Measurements from ENCODE around the gene FIGN.

The FIGN gene

DNA sequence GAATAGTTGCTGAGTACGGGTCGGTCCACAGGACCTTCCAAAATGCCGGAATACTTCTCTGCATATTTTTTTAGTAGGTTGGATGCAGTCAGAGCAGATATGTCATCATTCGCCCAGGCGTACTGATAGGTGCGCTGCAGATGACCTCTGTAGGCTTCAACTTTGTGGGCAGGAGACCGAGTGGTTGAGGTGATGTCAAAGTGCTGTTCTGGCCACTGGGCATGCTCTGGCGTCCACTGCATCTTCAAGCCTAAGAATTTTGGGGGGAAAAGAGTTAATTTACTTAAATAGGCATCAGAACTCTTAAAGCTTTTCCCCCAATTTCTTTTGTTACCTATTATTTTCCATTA lies 124.3 kb downstream of the FIGN start:
- DNase-seq (ENCODE audit: low read depth) = no peak

DNA sequence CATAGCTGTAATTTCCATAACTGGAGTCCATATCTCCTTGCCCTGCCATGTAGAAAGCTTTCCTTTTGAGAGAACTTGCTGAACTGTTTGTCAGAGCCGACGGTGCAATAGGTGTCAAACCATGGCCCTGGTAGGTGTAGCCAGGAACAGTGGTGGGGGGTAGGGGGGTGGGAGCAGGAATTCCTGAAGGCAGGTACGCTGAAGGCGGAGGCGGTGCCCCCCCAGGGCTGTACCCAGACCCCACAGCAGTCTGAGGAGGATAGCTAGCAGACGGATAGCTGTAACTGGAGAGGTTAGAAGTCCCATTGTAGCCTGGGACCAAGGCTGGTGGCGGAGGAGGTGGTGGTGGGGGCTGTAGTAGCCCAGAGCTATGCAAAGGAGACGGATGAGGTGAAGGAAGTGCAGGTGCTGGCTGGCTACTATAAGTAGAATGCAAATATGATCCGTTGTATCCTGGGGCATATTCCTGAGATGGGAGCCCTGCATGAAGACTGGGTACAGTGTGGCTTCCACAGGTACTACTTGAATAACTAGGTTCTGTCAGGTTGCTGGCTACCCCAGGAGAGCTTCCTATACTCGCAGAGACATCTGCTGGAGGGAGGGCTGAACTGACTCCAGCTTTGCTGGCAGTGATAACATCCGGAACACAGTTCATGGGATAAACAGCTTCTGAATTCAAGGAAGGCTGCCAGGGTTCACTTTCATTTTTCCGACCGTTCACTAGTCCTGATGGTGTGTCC lies 124.8 kb downstream of the FIGN start:
- DNase-seq (ENCODE audit: low read depth) = no peak

- no peak for DNase-seq (ENCODE audit: low read depth)
These were observed 128.2 kb downstream of the FIGN start for GRCh38 chr2:163607630-163608029.

GRCh38 chr2:163606878-163607277 lies 128.9 kb downstream of the FIGN start:
- DNase-seq (ENCODE audit: low read depth) = no peak

GRCh38 chr2:163605779-163606178 lies 130.0 kb downstream of the FIGN start:
- DNase-seq (ENCODE audit: low read depth) = no peak

- peak; percentile 59 for DNase-seq (ENCODE audit: low read depth)
These were observed 130.8 kb downstream of the FIGN start for GRCh38 chr2:163604941-163605555.

DNA sequence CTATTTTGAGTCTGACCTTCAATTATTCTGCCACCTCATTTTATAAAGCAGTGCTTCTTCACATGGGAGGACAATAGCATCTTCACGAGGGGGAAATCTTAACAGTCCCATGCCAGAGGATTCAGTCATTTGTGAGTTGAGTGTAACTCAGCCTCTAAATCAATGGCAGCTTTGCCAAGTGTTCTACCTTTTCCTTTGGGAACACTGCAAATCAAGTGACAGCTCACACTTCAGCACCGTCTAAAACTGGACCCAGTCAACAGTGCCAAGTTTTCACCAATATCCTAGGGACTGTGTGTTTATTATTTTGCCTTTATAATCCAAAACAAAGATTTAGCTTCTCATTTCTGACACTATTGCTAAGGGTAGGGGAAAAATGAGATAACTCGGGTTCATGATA lies 133.6 kb downstream of the FIGN start:
- DNase-seq (ENCODE audit: low read depth) = no peak

DNA sequence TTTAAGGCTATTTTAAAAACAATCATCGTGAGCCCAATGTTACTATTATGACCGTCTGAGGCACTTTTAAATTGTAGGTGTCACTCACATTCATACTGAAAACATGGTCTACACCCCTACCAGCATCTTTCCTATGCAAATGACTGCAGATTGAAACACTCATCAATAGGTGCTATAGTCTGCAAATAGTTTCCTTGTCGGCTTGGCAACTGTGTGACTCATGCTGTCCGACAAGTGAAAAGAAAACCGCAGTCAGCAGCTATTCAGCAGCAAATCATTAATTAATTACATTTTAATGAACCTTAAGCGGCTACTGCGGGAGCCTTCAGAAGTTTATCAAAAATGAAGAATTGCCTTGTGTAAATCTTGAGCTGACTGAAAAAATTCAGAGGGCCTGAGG lies 134.4 kb downstream of the FIGN start:
- peak; percentile 15 for DNase-seq (ENCODE audit: low read depth)

GRCh38 chr2:163600801-163601200 lies 135.0 kb downstream of the FIGN start:
- no peak for DNase-seq (ENCODE audit: low read depth)

GRCh38 chr2:163595028-163595427 lies 140.8 kb downstream of the FIGN start:
- DNase-seq (ENCODE audit: low read depth) = no peak

- DNase-seq (ENCODE audit: low read depth) = no peak
These were observed 141.3 kb downstream of the FIGN start for GRCh38 chr2:163594497-163594896.

- DNase-seq (ENCODE audit: low read depth) = no peak
These were observed 141.8 kb downstream of the FIGN start for GRCh38 chr2:163593982-163594381.

- no peak for DNase-seq (ENCODE audit: low read depth)
These were observed 142.7 kb downstream of the FIGN start for GRCh38 chr2:163592954-163593622.

GRCh38 chr2:163591461-163591860 lies 144.3 kb downstream of the FIGN start:
- DNase-seq (ENCODE audit: low read depth) = no peak

- DNase-seq (ENCODE audit: low read depth) = no peak
These were observed 155.1 kb downstream of the FIGN start for GRCh38 chr2:163580757-163581156.

DNA sequence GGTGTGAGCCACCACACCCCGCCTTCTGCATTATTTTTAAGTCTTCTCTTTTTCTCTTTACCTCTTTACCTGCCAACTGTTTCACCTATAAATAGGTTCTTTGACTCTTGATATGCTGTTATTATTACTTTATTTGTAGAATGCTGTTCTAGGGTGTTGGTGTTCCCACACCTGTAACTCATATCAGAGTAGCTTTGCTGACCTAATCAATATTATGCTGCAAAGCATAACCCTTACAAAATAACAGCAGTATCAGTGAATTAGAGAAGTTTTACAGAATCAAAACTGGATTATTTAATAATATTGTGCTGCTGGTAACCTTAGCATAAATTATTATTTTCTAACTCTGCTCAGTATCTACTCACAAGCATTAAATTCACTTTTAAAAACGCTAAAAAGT lies 161.5 kb downstream of the FIGN start:
- DNase-seq (ENCODE audit: low read depth) = no peak

- no peak for DNase-seq (ENCODE audit: low read depth)
These were observed 162.2 kb downstream of the FIGN start for GRCh38 chr2:163573652-163574051.

GRCh38 chr2:163572850-163573249 lies 163.0 kb downstream of the FIGN start:
- no peak for DNase-seq (ENCODE audit: low read depth)

- DNase-seq (ENCODE audit: low read depth) = no peak
These were observed 164.2 kb downstream of the FIGN start for GRCh38 chr2:163571423-163572102.

DNA sequence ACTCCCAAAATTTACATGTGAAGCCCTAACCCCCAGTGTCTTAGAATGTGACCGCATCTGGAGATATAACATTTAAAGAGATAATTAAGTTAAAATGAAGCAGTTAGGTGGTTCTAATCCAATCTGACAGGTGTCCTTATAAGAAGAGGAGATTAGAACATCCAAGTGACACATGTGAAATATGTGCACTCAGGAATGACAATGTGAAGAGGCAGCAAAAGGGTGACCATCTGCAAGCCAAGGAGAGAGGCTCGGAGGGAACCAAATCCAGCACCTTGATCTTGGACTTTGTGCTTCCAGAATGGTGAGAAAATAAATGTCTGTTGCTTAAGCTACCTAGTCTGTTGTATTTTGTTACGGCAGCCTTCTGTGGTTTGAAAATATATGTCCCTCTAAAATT lies 165.4 kb downstream of the FIGN start:
- no peak for DNase-seq (ENCODE audit: low read depth)

GRCh38 chr2:163565192-163565591 lies 170.6 kb downstream of the FIGN start:
- no peak for DNase-seq (ENCODE audit: low read depth)

- no peak for DNase-seq (ENCODE audit: low read depth)
These were observed 171.6 kb downstream of the FIGN start for GRCh38 chr2:163564236-163564635.

DNA sequence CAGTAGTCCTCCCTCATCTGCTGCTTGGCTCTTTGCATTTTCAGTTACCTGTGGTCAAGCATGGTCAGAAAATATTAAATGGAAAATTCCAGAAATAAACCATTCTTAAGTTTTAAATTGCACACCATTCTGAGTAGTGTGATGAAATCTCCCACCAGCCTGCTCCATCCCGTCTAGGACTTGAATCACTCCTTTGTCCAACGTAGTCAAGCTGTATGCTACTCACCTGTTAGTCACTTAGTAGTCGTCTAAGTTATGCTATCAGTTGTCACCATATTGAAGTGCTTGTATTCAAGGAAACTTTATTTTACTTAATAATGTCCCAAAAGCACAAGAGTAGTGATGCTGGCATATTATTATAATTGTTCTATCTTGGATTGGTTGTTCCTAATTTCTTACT lies 172.5 kb downstream of the FIGN start:
- DNase-seq (ENCODE audit: low read depth) = no peak
